OCI-LY3 (cell line): ENCODE data around the gene CYTH4.

Source experiments
- EZH2phosphoT487 ChIP-seq: fragments of 200-600 bp; shearing (Covaris generic); IDR thresholded peaks from 2 replicates; pipeline ENCODE4 v1.6.1; 2018; ENCODE audit warnings: antibody characterized with exemption, mixed run types, low read depth
- TF ChIP-seq, protein P1 (sequence below): fragments of 200-600, 300-600 bp; sonication (generic); IDR thresholded peaks from 2 replicates; pipeline ENCODE4 v1.5.1; 2014; ENCODE audit warnings: antibody characterized with exemption, low read length, low read depth

DNA sequence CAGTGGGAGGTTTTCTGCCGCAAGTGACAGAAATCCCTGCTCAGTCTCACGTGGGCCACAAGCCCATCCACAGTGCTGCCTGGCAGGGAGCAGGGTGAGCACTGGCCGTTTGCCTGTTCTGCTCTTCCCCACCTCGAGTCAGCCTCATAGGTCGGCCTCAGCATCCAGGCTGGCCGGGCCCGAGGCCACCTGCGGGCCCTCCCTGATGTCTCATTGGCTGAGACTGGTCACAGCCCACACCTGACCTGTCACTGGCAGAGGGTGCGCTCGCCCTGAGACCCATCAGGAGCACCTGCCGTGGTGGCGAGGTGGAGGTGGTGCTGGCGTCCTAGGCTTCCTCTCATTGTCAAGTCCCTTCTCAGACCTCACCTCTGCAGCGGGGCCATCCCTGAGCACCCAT lies 72.9 kb downstream of the CYTH4 start:
- TF ChIP-seq, protein P1, sequence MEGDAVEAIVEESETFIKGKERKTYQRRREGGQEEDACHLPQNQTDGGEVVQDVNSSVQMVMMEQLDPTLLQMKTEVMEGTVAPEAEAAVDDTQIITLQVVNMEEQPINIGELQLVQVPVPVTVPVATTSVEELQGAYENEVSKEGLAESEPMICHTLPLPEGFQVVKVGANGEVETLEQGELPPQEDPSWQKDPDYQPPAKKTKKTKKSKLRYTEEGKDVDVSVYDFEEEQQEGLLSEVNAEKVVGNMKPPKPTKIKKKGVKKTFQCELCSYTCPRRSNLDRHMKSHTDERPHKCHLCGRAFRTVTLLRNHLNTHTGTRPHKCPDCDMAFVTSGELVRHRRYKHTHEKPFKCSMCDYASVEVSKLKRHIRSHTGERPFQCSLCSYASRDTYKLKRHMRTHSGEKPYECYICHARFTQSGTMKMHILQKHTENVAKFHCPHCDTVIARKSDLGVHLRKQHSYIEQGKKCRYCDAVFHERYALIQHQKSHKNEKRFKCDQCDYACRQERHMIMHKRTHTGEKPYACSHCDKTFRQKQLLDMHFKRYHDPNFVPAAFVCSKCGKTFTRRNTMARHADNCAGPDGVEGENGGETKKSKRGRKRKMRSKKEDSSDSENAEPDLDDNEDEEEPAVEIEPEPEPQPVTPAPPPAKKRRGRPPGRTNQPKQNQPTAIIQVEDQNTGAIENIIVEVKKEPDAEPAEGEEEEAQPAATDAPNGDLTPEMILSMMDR: no peak
- TF ChIP-seq EZH2phosphoT487: no peak
